HG03108 (cell line): Measurements from ENCODE around the gene CYSRT1.

Experiments used
- ATAC-seq: cut with Tn5 transposase; IDR thresholded peaks from one replicate; pipeline ENCODE4 v1.9.1; 2021; ENCODE audit warnings: moderate library complexity; ENCODE audit not compliant: unreplicated experiment

CYSRT1 gene

GRCh38 chr9:137224830-137225694 lies at the start of gene CYSRT1:
TSS of gene CYSRT1 (plus strand) at chr9:137225174. CDS start at chr9:137225622, 448 bp downstream.
- ATAC-seq: no peak

- ATAC-seq: no peak
Measured at GRCh38 chr9:137175345-137175961, 49.5 kb upstream of the CYSRT1 start.

- no peak for ATAC-seq
Measured at GRCh38 chr9:137176302-137177182, 48.4 kb upstream of the CYSRT1 start.

GRCh38 chr9:137178201-137178938 lies 46.6 kb upstream of the CYSRT1 start:
- ATAC-seq: no peak

- no peak for ATAC-seq
Measured at GRCh38 chr9:137178939-137179630, 45.9 kb upstream of the CYSRT1 start.

- no peak for ATAC-seq
Measured at GRCh38 chr9:137179761-137180160, 45.2 kb upstream of the CYSRT1 start.

GRCh38 chr9:137180491-137180890 lies 44.5 kb upstream of the CYSRT1 start:
- no peak for ATAC-seq

- no peak for ATAC-seq
Measured at GRCh38 chr9:137181680-137182079, 43.3 kb upstream of the CYSRT1 start.

- no peak for ATAC-seq
Measured at GRCh38 chr9:137182836-137183235, 42.1 kb upstream of the CYSRT1 start.

GRCh38 chr9:137183980-137184595 lies 40.9 kb upstream of the CYSRT1 start:
- no peak for ATAC-seq

- no peak for ATAC-seq
Measured at GRCh38 chr9:137184881-137185660, 39.9 kb upstream of the CYSRT1 start.

- ATAC-seq: no peak
Measured at GRCh38 chr9:137185921-137186320, 39.1 kb upstream of the CYSRT1 start.

GRCh38 chr9:137186385-137186784 lies 38.6 kb upstream of the CYSRT1 start:
- ATAC-seq: no peak

GRCh38 chr9:137187386-137187785 lies 37.6 kb upstream of the CYSRT1 start:
- no peak for ATAC-seq

- no peak for ATAC-seq
Measured at GRCh38 chr9:137188086-137188489, 36.9 kb upstream of the CYSRT1 start.

GRCh38 chr9:137188490-137189296 lies 36.3 kb upstream of the CYSRT1 start, which contains the start of the genes ANAPC2 and SSNA1:
TSS of gene ANAPC2 (minus strand) at chr9:137188560. CDS start at chr9:137188532, 28 bp downstream.
TSS of gene SSNA1 (plus strand) at chr9:137188676. CDS start at chr9:137188727, 51 bp downstream.
- ATAC-seq: peak; percentile 57
